ENCODE data around the gene KIF13A. TPM values are rescaled to one million over a fixed set of nuclear protein-coding genes. Genes with fewer than 3 reads are reported as not detected.

The KIF13A gene
- total RNA-seq, 1 donor from 2014 or later = 38.4 TPM

DNA sequence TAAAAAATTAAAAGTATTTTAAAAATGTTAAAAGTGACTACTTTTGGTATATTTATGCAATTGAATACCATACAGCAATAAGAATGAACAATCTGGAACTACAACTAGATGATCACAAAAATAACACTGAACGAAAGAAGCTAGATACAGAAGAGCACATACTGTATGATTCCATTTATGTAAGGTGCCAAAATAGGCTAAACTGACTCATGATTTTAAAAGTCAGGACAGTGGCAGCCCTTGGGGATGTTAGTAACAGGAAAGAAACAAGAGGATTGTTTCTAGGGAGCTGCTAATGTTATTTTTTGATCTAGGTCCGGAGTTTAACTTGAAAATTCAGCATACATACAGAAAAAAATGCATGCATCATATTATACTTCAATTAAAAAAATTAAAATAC, 42.3 kb downstream of the KIF13A start:
- FAIRE-seq = peak; percentile 20
- H3K9me3 Mint-ChIP-seq (ENCODE audit: unreplicated experiment) = no peaks in the 10 kb centered on the region

DNA sequence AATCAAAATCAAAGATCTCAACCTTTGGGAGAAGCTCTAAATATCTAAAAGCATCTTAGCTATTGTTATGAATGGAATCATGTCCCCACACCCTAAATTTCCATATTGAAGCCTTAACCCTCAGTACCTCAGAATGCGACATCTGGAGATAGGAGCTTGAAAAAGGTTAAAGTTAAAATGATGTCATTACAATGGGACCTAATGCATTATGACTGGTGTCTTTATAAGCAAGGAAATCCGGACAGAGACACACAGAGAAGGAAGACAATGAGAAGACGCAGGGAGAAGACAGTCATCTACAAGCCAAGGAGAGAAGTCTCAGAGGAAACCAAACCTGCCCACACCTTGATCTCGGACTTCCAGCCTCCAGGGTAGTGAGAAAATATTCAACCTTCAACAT, 46.1 kb downstream of the KIF13A start:
- H3K9ac ChIP-seq (ENCODE audit: low read length) = no peak overlapping the region
- no peaks in the 10 kb centered on the region for H3K27me3 ChIP-seq (ENCODE audit: insufficient read depth, low read length)
- Mint-ChIP-seq H3K4me3 (ENCODE audit: unreplicated experiment) (no peak overlapping the region), H3K36me3 (ENCODE audit: low read depth, unreplicated experiment) (no peaks in the 10 kb centered on the region), H3K4me1 (ENCODE audit: low read depth, unreplicated experiment) (peaks cover 19% of the 10 kb centered on the region), H3K27me3 (ENCODE audit: low read depth, unreplicated experiment) (no peaks in the 10 kb centered on the region), H3K9me3 (ENCODE audit: unreplicated experiment) (peaks cover 1% of the 10 kb centered on the region), H3K27ac (ENCODE audit: unreplicated experiment) (no peak overlapping the region)
- H3K36me3 ChIP-seq (ENCODE audit: insufficient read depth, low read length) = no peaks in the 10 kb centered on the region
- no peak overlapping the region for H3K4me3 ChIP-seq (ENCODE audit: insufficient read depth, low read depth, low read length)
- H3K4me1 ChIP-seq (ENCODE audit: insufficient read depth, low read length) = no peaks in the 10 kb centered on the region
- H3K27ac ChIP-seq (ENCODE audit: low read depth, low read length) = no peak overlapping the region
- no peak overlapping the region for H2AFZ ChIP-seq (ENCODE audit: low read depth, low read length)
- FAIRE-seq (no peak), DNase-seq (ENCODE audit: low read depth) (no peak)
- H3K4me2 ChIP-seq (ENCODE audit: low read length) = no peak overlapping the region
- TF ChIP-seq EZH2 (IDR thresholded peaks at IDR 0.05; ENCODE audit: insufficient read depth, low read length) = no peak
- TF ChIP-seq, protein P1, sequence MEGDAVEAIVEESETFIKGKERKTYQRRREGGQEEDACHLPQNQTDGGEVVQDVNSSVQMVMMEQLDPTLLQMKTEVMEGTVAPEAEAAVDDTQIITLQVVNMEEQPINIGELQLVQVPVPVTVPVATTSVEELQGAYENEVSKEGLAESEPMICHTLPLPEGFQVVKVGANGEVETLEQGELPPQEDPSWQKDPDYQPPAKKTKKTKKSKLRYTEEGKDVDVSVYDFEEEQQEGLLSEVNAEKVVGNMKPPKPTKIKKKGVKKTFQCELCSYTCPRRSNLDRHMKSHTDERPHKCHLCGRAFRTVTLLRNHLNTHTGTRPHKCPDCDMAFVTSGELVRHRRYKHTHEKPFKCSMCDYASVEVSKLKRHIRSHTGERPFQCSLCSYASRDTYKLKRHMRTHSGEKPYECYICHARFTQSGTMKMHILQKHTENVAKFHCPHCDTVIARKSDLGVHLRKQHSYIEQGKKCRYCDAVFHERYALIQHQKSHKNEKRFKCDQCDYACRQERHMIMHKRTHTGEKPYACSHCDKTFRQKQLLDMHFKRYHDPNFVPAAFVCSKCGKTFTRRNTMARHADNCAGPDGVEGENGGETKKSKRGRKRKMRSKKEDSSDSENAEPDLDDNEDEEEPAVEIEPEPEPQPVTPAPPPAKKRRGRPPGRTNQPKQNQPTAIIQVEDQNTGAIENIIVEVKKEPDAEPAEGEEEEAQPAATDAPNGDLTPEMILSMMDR (IDR thresholded peaks at IDR 0.05; ENCODE audit: insufficient read depth, low read depth, low read length) = no peak
- peaks cover 62% of the 10 kb centered on the region for H3K79me2 ChIP-seq (ENCODE audit: insufficient read depth, low read length)
- H4K20me1 ChIP-seq (ENCODE audit: insufficient read depth, low read length) = peaks cover 14% of the 10 kb centered on the region
- H3K9me3 ChIP-seq (ENCODE audit: insufficient read depth, low read depth, low read length) = no peaks in the 10 kb centered on the region

More for the DNA sequence above, 42.3 kb downstream of the KIF13A start:
- peak; percentile 55 for DNase-seq (ENCODE audit: low read depth)
- H3K27me3 ChIP-seq (ENCODE audit: insufficient read depth, low read length) = no peaks in the 10 kb centered on the region
- no peak overlapping the region for H3K4me2 ChIP-seq (ENCODE audit: low read length)
- no peak overlapping the region for H3K4me3 ChIP-seq (ENCODE audit: insufficient read depth, low read depth, low read length)
- no peak overlapping the region for H2AFZ ChIP-seq (ENCODE audit: low read depth, low read length)
- Mint-ChIP-seq H3K4me1 (ENCODE audit: low read depth, unreplicated experiment) (peaks cover 9% of the 10 kb centered on the region), H3K27ac (ENCODE audit: unreplicated experiment) (no peak overlapping the region), H3K36me3 (ENCODE audit: low read depth, unreplicated experiment) (no peaks in the 10 kb centered on the region), H3K4me3 (ENCODE audit: unreplicated experiment) (no peak overlapping the region), H3K27me3 (ENCODE audit: low read depth, unreplicated experiment) (no peaks in the 10 kb centered on the region)
- H3K4me1 ChIP-seq (ENCODE audit: insufficient read depth, low read length) = no peaks in the 10 kb centered on the region
- H3K36me3 ChIP-seq (ENCODE audit: insufficient read depth, low read length) = no peaks in the 10 kb centered on the region
- peaks cover 77% of the 10 kb centered on the region for H3K79me2 ChIP-seq (ENCODE audit: insufficient read depth, low read length)
- H3K27ac ChIP-seq (ENCODE audit: low read depth, low read length) = no peak overlapping the region
- no peak for TF ChIP-seq EZH2 (IDR thresholded peaks at IDR 0.05; ENCODE audit: insufficient read depth, low read length)
- TF ChIP-seq, protein P1 (IDR thresholded peaks at IDR 0.05; ENCODE audit: insufficient read depth, low read depth, low read length) = no peak
- H3K9ac ChIP-seq (ENCODE audit: low read length) = no peak overlapping the region
- no peaks in the 10 kb centered on the region for H3K9me3 ChIP-seq (ENCODE audit: insufficient read depth, low read depth, low read length)
- peaks cover 11% of the 10 kb centered on the region for H4K20me1 ChIP-seq (ENCODE audit: insufficient read depth, low read length)

DNA sequence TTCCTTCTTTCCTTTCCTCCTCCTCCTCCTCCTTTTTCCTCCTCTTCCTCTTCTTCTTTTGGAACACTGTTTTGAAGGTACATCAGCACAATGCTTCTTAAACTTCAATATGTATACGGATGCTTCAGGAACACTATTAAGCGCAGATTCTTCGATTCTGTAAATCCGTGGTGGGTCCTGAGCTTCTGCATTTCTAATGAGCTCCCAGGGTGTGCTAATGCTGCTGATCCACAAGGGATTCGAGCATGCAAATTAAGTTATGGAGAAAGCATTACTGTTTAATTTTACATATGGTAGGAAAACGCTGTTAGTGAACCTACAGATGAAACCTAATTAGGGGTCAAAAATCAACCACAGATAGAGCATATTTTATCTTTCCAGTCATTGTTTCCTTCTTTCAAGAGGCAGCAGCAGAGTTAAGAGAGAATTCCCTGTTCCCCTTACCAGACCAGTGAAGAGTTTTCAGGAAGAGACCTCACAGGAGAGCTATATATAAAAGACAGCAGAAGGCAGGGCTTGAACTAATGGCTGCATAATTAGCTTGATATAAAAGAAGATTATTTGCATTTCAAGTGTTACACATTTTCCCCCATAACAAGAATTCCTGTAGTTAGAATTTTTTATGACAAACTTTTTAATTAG, 47.2 kb downstream of the KIF13A start:
- peaks cover 63% of the 10 kb centered on the region for H3K79me2 ChIP-seq (ENCODE audit: insufficient read depth, low read length)
- TF ChIP-seq EZH2 (IDR thresholded peaks at IDR 0.05; ENCODE audit: insufficient read depth, low read length) = no peak
- TF ChIP-seq, protein P1 (IDR thresholded peaks at IDR 0.05; ENCODE audit: insufficient read depth, low read depth, low read length) = no peak
- H4K20me1 ChIP-seq (ENCODE audit: insufficient read depth, low read length) = peaks cover 14% of the 10 kb centered on the region
- Mint-ChIP-seq H3K4me3 (ENCODE audit: unreplicated experiment) (no peak overlapping the region), H3K27me3 (ENCODE audit: low read depth, unreplicated experiment) (no peaks in the 10 kb centered on the region), H3K4me1 (ENCODE audit: low read depth, unreplicated experiment) (peaks cover 18% of the 10 kb centered on the region), H3K36me3 (ENCODE audit: low read depth, unreplicated experiment) (no peaks in the 10 kb centered on the region), H3K9me3 (ENCODE audit: unreplicated experiment) (peaks cover 1% of the 10 kb centered on the region), H3K27ac (ENCODE audit: unreplicated experiment) (no peak overlapping the region)
- no peak for DNase-seq (ENCODE audit: low read depth)
- no peak overlapping the region for H3K27ac ChIP-seq (ENCODE audit: low read depth, low read length)
- H3K4me3 ChIP-seq (ENCODE audit: insufficient read depth, low read depth, low read length) = no peak overlapping the region
- H2AFZ ChIP-seq (ENCODE audit: low read depth, low read length) = no peak overlapping the region
- H3K9me3 ChIP-seq (ENCODE audit: insufficient read depth, low read depth, low read length) = no peaks in the 10 kb centered on the region
- no peak overlapping the region for H3K9ac ChIP-seq (ENCODE audit: low read length)
- H3K4me1 ChIP-seq (ENCODE audit: insufficient read depth, low read length) = no peaks in the 10 kb centered on the region
- no peaks in the 10 kb centered on the region for H3K36me3 ChIP-seq (ENCODE audit: insufficient read depth, low read length)
- H3K27me3 ChIP-seq (ENCODE audit: insufficient read depth, low read length) = no peaks in the 10 kb centered on the region
- no peak for FAIRE-seq
- H3K4me2 ChIP-seq (ENCODE audit: low read length) = no peak overlapping the region
